Lower leg skin (tissue), 3 donors: ENCODE data around the gene PGM5.

ENCODE experiments used
- POLR2A ChIP-seq, 2 donors: fragments of 450-650 bp; IDR thresholded peaks; one replicate each; pipeline ENCODE4 v1.6.1; 2016 to 2017; ENCODE audit warnings: antibody characterized with exemption in 2 of 2, mild to moderate bottlenecking in 1 of 2, moderate library complexity in 1 of 2
- TF ChIP-seq, protein P1 (sequence below), 3 donors: fragments of 450-650 bp; IDR thresholded peaks; one replicate each; pipeline ENCODE4 v1.5.1; 2016; ENCODE audit warnings: antibody characterized with exemption in 3 of 3, mild to moderate bottlenecking in 3 of 3, moderate library complexity in 2 of 3

DNA sequence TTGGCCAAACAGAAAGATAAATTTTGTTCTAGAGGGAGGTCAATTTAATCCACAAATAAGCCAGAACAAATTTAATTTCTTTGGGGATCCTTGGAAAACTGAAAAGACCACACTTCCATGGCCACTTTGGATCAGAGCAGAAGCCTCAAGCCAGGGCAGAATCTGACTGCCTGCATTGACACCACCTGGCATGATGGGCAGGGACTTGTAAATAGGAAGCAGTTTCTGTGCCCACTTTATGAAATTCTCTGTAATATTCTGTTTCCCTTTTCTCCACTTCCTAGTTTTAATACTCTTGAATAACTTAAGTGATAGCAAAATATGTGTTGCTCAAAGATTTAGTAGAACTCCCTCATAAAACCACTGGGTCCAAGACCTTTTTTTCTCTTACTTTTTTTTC is 191.0 kb downstream of the PGM5 start:
- no peak for TF ChIP-seq POLR2A (IDR thresholded peaks at IDR 0.05)
- TF ChIP-seq, protein P1, sequence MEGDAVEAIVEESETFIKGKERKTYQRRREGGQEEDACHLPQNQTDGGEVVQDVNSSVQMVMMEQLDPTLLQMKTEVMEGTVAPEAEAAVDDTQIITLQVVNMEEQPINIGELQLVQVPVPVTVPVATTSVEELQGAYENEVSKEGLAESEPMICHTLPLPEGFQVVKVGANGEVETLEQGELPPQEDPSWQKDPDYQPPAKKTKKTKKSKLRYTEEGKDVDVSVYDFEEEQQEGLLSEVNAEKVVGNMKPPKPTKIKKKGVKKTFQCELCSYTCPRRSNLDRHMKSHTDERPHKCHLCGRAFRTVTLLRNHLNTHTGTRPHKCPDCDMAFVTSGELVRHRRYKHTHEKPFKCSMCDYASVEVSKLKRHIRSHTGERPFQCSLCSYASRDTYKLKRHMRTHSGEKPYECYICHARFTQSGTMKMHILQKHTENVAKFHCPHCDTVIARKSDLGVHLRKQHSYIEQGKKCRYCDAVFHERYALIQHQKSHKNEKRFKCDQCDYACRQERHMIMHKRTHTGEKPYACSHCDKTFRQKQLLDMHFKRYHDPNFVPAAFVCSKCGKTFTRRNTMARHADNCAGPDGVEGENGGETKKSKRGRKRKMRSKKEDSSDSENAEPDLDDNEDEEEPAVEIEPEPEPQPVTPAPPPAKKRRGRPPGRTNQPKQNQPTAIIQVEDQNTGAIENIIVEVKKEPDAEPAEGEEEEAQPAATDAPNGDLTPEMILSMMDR (IDR thresholded peaks at IDR 0.05) = no peak
